K562 (cell line): ENCODE results near the gene DYRK1A. TPM values are rescaled to one million over a fixed set of nuclear protein-coding genes. Genes with fewer than 3 reads are reported as not detected.

Source experiments
- ATF7 ChIP-seq: fragments of 450-650 bp; IDR thresholded peaks from 2 replicates; pipeline ENCODE4 v1.7.1; 2014; ENCODE audit warnings: mild to moderate bottlenecking, moderate library complexity
- DDX20 ChIP-seq: fragments of 450-650 bp; IDR thresholded peaks from 2 replicates; pipeline ENCODE4 v1.6.1; 2016; ENCODE audit warnings: missing genetic modification characterization, low read depth, mild to moderate bottlenecking, missing compliant biosample characterization, moderate library complexity
- HDAC2 ChIP-seq: fragments of 450-650 bp; IDR thresholded peaks from 2 replicates; pipeline ENCODE4 v1.6.1; 2016; ENCODE audit warnings: mild to moderate bottlenecking
- HNRNPUL1 ChIP-seq: fragments of 200-400 bp; formaldehyde crosslinking; IDR thresholded peaks from 2 replicates; pipeline ENCODE4 v1.6.1; 2017; ENCODE audit warnings: low read length
- MAFG ChIP-seq: fragments of 450-650 bp; conservative IDR thresholded peaks from 2 replicates; pipeline ENCODE4 v1.6.1; 2016; ENCODE audit warnings: missing genetic modification characterization, missing compliant biosample characterization
- MTF1 ChIP-seq: fragments of 250-450 bp; sonication (Bioruptor Pico); IDR thresholded peaks from 2 replicates; pipeline ENCODE4 v1.9.0; 2021; ENCODE audit warnings: moderate library complexity, mild to moderate bottlenecking, inconsistent platforms, borderline replicate concordance
- PPARD ChIP-seq: fragments of 250-450 bp; sonication (Bioruptor Pico); IDR thresholded peaks from 2 replicates; pipeline ENCODE4 v1.8.0; 2022; ENCODE audit warnings: inconsistent platforms, mild to moderate bottlenecking, moderate library complexity
- RAD21 ChIP-seq, 2 experiments: fragments of 250-450 bp in 1 of 2; fragments of 450-650 bp in 1 of 2; sonication (Bioruptor Pico) in 1 of 2; formaldehyde crosslinking in 1 of 2; IDR thresholded peaks in 1 of 2; conservative IDR thresholded peaks in 1 of 2; 2 replicates each; pipeline versions ENCODE4 v1.4.0 to v1.8.0; 2020 to 2022; ENCODE audit warnings: mild to moderate bottlenecking in 2 of 2, moderate library complexity in 1 of 2
- RUNX1 ChIP-seq: sonication (generic); IDR thresholded peaks from 2 replicates; pipeline ENCODE4 v1.6.1; 2016; ENCODE audit warnings: antibody characterized with exemption, low read depth
- SMARCC2 ChIP-seq: fragments of 450-650 bp; IDR thresholded peaks from 2 replicates; pipeline ENCODE4 v1.6.1; 2017; ENCODE audit warnings: antibody characterized with exemption, moderate library complexity, mild to moderate bottlenecking, low read depth
- SMARCE1 ChIP-seq: fragments of 450-650 bp; IDR thresholded peaks from 2 replicates; pipeline ENCODE4 v1.7.1; 2016; ENCODE audit warnings: mild to moderate bottlenecking
- polyA plus RNA-seq, 8 experiments: library from polyadenylated mRNA; depleted of rRNA in 4 of 8; stranded (reverse) in 5 of 8; unstranded in 3 of 8; fragments of >200 nt; fragmentation: Nextera tagmentation in 2 of 8; fragmentation: Illumina TruSeq in 1 of 8; extraction: Ambion mirVana in 2 of 8; extraction: Trizol in 1 of 8; gene quantifications; 2 replicates each; pipeline versions ENCODE4 v1.2.1 to v1.2.3, GENCODE V29; 2011 to 2014; ENCODE audit warnings: inconsistent platforms in 1 of 8, missing spikeins in 1 of 8
- total RNA-seq, 7 experiments: library from RNA; depleted of rRNA in 6 of 7; stranded (reverse); fragments of >200 nt in 6 of 7; fragmentation: Illumina TruSeq in 2 of 7; extraction: Trizol in 2 of 7; gene quantifications; 2 replicates each; pipeline versions ENCODE4 v1.2.1 to v1.2.3, GENCODE V29; 2011 to 2021; ENCODE audit warnings: low replicate concordance in 1 of 7
- TF ChIP-seq, protein P1 (sequence below): fragments of 450-650 bp; IDR thresholded peaks from 2 replicates; pipeline ENCODE4 v1.6.1; 2016; ENCODE audit warnings: mild to moderate bottlenecking, moderate library complexity
- TF ChIP-seq, protein P2 (sequence below): fragments of 450-650 bp; IDR thresholded peaks from 2 replicates; pipeline ENCODE4 v1.7.0; 2016; ENCODE audit warnings: borderline replicate concordance

The DYRK1A gene
- total and polyA plus RNA-seq, 9 of the 15 experiments (the other 6 are each of a cell fraction or from before 2014, with no cell fraction given) = 3.7 to 64.8 (median 42.3) TPM

DNA sequence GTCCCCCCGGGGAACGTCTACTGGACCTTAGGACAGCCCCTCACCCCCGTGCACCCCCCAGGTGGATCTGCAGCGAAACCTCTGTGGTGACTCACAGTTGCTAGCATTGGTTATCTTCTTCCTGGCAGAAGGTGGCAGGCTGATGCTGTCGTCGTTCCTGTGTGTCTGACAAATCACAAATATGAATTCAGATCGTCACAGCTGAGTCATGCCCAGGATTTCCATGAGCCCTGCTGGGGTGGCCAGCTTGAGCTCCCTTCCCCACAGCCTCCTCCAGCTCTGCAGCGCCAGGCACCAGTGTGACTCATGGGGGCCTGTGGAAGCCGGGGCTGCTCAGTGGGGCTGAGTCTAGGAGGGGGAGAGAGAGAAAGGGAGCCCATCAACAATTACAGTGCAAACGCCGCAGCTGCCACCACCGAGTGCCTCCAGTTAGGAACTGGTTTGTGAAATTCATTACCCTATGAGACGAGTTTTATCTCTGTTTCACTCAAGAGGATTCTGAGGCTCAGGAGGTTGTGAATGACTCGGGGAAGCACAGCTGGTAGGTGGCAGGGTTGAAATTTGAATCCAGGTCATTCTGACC, 197.9 kb downstream of the DYRK1A start (continued):
- TF ChIP-seq, protein P1, sequence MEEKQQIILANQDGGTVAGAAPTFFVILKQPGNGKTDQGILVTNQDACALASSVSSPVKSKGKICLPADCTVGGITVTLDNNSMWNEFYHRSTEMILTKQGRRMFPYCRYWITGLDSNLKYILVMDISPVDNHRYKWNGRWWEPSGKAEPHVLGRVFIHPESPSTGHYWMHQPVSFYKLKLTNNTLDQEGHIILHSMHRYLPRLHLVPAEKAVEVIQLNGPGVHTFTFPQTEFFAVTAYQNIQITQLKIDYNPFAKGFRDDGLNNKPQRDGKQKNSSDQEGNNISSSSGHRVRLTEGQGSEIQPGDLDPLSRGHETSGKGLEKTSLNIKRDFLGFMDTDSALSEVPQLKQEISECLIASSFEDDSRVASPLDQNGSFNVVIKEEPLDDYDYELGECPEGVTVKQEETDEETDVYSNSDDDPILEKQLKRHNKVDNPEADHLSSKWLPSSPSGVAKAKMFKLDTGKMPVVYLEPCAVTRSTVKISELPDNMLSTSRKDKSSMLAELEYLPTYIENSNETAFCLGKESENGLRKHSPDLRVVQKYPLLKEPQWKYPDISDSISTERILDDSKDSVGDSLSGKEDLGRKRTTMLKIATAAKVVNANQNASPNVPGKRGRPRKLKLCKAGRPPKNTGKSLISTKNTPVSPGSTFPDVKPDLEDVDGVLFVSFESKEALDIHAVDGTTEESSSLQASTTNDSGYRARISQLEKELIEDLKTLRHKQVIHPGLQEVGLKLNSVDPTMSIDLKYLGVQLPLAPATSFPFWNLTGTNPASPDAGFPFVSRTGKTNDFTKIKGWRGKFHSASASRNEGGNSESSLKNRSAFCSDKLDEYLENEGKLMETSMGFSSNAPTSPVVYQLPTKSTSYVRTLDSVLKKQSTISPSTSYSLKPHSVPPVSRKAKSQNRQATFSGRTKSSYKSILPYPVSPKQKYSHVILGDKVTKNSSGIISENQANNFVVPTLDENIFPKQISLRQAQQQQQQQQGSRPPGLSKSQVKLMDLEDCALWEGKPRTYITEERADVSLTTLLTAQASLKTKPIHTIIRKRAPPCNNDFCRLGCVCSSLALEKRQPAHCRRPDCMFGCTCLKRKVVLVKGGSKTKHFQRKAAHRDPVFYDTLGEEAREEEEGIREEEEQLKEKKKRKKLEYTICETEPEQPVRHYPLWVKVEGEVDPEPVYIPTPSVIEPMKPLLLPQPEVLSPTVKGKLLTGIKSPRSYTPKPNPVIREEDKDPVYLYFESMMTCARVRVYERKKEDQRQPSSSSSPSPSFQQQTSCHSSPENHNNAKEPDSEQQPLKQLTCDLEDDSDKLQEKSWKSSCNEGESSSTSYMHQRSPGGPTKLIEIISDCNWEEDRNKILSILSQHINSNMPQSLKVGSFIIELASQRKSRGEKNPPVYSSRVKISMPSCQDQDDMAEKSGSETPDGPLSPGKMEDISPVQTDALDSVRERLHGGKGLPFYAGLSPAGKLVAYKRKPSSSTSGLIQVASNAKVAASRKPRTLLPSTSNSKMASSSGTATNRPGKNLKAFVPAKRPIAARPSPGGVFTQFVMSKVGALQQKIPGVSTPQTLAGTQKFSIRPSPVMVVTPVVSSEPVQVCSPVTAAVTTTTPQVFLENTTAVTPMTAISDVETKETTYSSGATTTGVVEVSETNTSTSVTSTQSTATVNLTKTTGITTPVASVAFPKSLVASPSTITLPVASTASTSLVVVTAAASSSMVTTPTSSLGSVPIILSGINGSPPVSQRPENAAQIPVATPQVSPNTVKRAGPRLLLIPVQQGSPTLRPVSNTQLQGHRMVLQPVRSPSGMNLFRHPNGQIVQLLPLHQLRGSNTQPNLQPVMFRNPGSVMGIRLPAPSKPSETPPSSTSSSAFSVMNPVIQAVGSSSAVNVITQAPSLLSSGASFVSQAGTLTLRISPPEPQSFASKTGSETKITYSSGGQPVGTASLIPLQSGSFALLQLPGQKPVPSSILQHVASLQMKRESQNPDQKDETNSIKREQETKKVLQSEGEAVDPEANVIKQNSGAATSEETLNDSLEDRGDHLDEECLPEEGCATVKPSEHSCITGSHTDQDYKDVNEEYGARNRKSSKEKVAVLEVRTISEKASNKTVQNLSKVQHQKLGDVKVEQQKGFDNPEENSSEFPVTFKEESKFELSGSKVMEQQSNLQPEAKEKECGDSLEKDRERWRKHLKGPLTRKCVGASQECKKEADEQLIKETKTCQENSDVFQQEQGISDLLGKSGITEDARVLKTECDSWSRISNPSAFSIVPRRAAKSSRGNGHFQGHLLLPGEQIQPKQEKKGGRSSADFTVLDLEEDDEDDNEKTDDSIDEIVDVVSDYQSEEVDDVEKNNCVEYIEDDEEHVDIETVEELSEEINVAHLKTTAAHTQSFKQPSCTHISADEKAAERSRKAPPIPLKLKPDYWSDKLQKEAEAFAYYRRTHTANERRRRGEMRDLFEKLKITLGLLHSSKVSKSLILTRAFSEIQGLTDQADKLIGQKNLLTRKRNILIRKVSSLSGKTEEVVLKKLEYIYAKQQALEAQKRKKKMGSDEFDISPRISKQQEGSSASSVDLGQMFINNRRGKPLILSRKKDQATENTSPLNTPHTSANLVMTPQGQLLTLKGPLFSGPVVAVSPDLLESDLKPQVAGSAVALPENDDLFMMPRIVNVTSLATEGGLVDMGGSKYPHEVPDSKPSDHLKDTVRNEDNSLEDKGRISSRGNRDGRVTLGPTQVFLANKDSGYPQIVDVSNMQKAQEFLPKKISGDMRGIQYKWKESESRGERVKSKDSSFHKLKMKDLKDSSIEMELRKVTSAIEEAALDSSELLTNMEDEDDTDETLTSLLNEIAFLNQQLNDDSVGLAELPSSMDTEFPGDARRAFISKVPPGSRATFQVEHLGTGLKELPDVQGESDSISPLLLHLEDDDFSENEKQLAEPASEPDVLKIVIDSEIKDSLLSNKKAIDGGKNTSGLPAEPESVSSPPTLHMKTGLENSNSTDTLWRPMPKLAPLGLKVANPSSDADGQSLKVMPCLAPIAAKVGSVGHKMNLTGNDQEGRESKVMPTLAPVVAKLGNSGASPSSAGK = no peak
- TF ChIP-seq HNRNPUL1 (no peak), SMARCE1 (peak; percentile 93), RAD21 (CRISPR knock-in tag; conservative IDR thresholded peaks at IDR 0.05 in 1 of 2, IDR thresholded peaks at IDR 0.05 in 1 of 2) (peak; percentile 24 to 36), PPARD (CRISPR knock-in tag) (no peak), HDAC2 (peak; percentile 81; the same call in 1 of the 2 replicates), SMARCC2 (peak; percentile 80), RUNX1 (0 out of 2 replicates have a peak, but pooled peaks have one; percentile 38), MAFG (peak; percentile 78), ATF7 (peak; percentile 38; the same call in 1 of the 2 replicates), DDX20 (no peak), MTF1 (CRISPR knock-in tag) (no peak)
- TF ChIP-seq, protein P2, sequence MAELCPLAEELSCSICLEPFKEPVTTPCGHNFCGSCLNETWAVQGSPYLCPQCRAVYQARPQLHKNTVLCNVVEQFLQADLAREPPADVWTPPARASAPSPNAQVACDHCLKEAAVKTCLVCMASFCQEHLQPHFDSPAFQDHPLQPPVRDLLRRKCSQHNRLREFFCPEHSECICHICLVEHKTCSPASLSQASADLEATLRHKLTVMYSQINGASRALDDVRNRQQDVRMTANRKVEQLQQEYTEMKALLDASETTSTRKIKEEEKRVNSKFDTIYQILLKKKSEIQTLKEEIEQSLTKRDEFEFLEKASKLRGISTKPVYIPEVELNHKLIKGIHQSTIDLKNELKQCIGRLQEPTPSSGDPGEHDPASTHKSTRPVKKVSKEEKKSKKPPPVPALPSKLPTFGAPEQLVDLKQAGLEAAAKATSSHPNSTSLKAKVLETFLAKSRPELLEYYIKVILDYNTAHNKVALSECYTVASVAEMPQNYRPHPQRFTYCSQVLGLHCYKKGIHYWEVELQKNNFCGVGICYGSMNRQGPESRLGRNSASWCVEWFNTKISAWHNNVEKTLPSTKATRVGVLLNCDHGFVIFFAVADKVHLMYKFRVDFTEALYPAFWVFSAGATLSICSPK = 0 out of 2 replicates have a peak, but pooled peaks have one; percentile 63
